H9 (cell line): Measurements from ENCODE around the gene INSYN2B. TPM values are rescaled to one million over a fixed set of nuclear protein-coding genes. Genes with fewer than 3 reads are reported as not detected.

Source experiments
- DNase-seq: peaks from one replicate; pipeline ENCODE4 v3.0.0-alpha.2; 2017
- H2AFZ ChIP-seq: one replicate; pipeline ENCODE4 v1.6.1; 2013; ENCODE audit warnings: mild to moderate bottlenecking, low read length, control low read depth, moderate library complexity
- H2AK5ac ChIP-seq: 2 replicates; pipeline ENCODE4 v1.6.1; 2013; ENCODE audit warnings: low read length, control low read depth, mixed read lengths; ENCODE audit not compliant: insufficient read length
- H2BK120ac ChIP-seq: one replicate; pipeline ENCODE4 v1.6.1; 2013; ENCODE audit warnings: low read depth, mild to moderate bottlenecking, low read length, control low read depth, inconsistent platforms; ENCODE audit not compliant: poor library complexity, severe bottlenecking
- H2BK12ac ChIP-seq: 2 replicates; pipeline ENCODE4 v1.6.1; 2013; ENCODE audit warnings: low read length, control low read depth, mixed read lengths, low read depth; ENCODE audit not compliant: insufficient read length
- H2BK15ac ChIP-seq: 2 replicates; pipeline ENCODE4 v1.6.1; 2013; ENCODE audit warnings: low read depth, low read length, control low read depth
- H2BK20ac ChIP-seq: one replicate; pipeline ENCODE4 v1.6.1; 2013; ENCODE audit warnings: low read depth, mild to moderate bottlenecking, low read length, control low read depth, inconsistent platforms; ENCODE audit not compliant: poor library complexity, severe bottlenecking
- H2BK5ac ChIP-seq: 2 replicates; pipeline ENCODE4 v1.6.1; 2013; ENCODE audit warnings: low read length, control low read depth, mixed read lengths; ENCODE audit not compliant: insufficient read length
- H3K14ac ChIP-seq: 2 replicates; pipeline ENCODE4 v1.6.1; 2013; ENCODE audit warnings: low read length, control low read depth; ENCODE audit not compliant: insufficient read depth
- H3K18ac ChIP-seq: 2 replicates; pipeline ENCODE4 v1.6.1; 2013; ENCODE audit warnings: low read depth, mild to moderate bottlenecking, mixed read lengths, low read length, control low read depth; ENCODE audit not compliant: insufficient read length
- H3K23ac ChIP-seq: 2 replicates; pipeline ENCODE4 v1.6.1; 2013; ENCODE audit warnings: low read length, control low read depth, mixed read lengths, low read depth; ENCODE audit not compliant: insufficient read length
- H3K23me2 ChIP-seq: 2 replicates; pipeline ENCODE4 v1.6.1; 2013; ENCODE audit warnings: low read depth, mild to moderate bottlenecking, mixed read lengths, low read length, control low read depth; ENCODE audit not compliant: insufficient read length, poor library complexity, severe bottlenecking
- H3K27ac ChIP-seq: 2 replicates; pipeline ENCODE4 v1.5.1; 2013; ENCODE audit warnings: low read length, control low read depth, mixed read lengths, low read depth; ENCODE audit not compliant: insufficient read length
- H3K27me3 ChIP-seq: 2 replicates; pipeline ENCODE4 v1.6.1; 2013; ENCODE audit warnings: low read length, control low read depth, inconsistent platforms; ENCODE audit not compliant: insufficient read depth
- H3K4ac ChIP-seq: 2 replicates; pipeline ENCODE4 v1.6.1; 2013; ENCODE audit warnings: low read depth, mild to moderate bottlenecking, control low read depth, inconsistent platforms, low read length, moderate library complexity
- H3K4me1 ChIP-seq: 2 replicates; pipeline ENCODE4 v1.6.1; 2013; ENCODE audit warnings: low read length, control low read depth, inconsistent platforms; ENCODE audit not compliant: insufficient read depth
- H3K4me2 ChIP-seq: 2 replicates; pipeline ENCODE4 v1.6.1; 2013; ENCODE audit warnings: low read length, control low read depth, mixed read lengths; ENCODE audit not compliant: insufficient read length, insufficient read depth
- H3K56ac ChIP-seq: 2 replicates; pipeline ENCODE4 v1.6.1; 2013; ENCODE audit warnings: low read depth, mild to moderate bottlenecking, mixed read lengths, low read length, control low read depth; ENCODE audit not compliant: insufficient read length
- H3K79me1 ChIP-seq: 2 replicates; pipeline ENCODE4 v1.6.1; 2013; ENCODE audit warnings: low read depth, mild to moderate bottlenecking, moderate library complexity, low read length, control low read depth, inconsistent platforms; ENCODE audit not compliant: insufficient read depth, poor library complexity, severe bottlenecking
- H3K79me2 ChIP-seq: 2 replicates; pipeline ENCODE4 v1.6.1; 2013; ENCODE audit warnings: low read length, control low read depth, inconsistent platforms; ENCODE audit not compliant: insufficient read depth
- H3K9ac ChIP-seq: 2 replicates; pipeline ENCODE4 v1.6.1; 2013; ENCODE audit warnings: low read length, control low read depth, mixed read lengths; ENCODE audit not compliant: insufficient read length; ENCODE audit errors: extremely low read depth
- H3K9me3 ChIP-seq: one replicate; pipeline ENCODE4 v1.6.1; 2013; ENCODE audit warnings: low read depth, low read length, inconsistent platforms; ENCODE audit not compliant: control insufficient read depth
- H3T11ph ChIP-seq: one replicate; pipeline ENCODE4 v1.6.1; 2013; ENCODE audit warnings: mild to moderate bottlenecking, low read length, control low read depth, inconsistent platforms
- H4K20me1 ChIP-seq: one replicate; pipeline ENCODE4 v1.6.1; 2013; ENCODE audit not compliant: control insufficient read depth, insufficient read length, insufficient read depth
- H4K5ac ChIP-seq: 2 replicates; pipeline ENCODE4 v1.6.1; 2013; ENCODE audit warnings: low read depth, mild to moderate bottlenecking, mixed read lengths, low read length, control low read depth; ENCODE audit not compliant: insufficient read length
- H4K8ac ChIP-seq: replicated peaks from 2 replicates; pipeline ENCODE4 v1.6.1; 2013; ENCODE audit warnings: low read length, control low read depth, mixed read lengths, low read depth; ENCODE audit not compliant: insufficient read length
- H4K91ac ChIP-seq: 2 replicates; pipeline ENCODE4 v1.6.1; 2013; ENCODE audit warnings: low read depth, mild to moderate bottlenecking, moderate library complexity, mixed read lengths, low read length, control low read depth; ENCODE audit not compliant: insufficient read length
- H3K27ac Mint-ChIP-seq, 3 experiments: 2 replicates in 2 of 3; 3 replicates in 1 of 3; pipeline ENCODE4 v1.8.0; 2020 to 2021; ENCODE audit warnings: mixed read lengths in 3 of 3, mild to moderate bottlenecking in 1 of 3, moderate library complexity in 1 of 3
- H3K27me3 Mint-ChIP-seq: 2 replicates; pipeline ENCODE4 v1.8.0; 2021; ENCODE audit warnings: low read depth, mild to moderate bottlenecking, moderate library complexity, mixed read lengths
- H3K36me3 Mint-ChIP-seq, 3 experiments: 2 replicates in 2 of 3; 3 replicates in 1 of 3; pipeline ENCODE4 v1.8.0; 2020 to 2021; ENCODE audit warnings: low read depth in 3 of 3, mixed read lengths in 3 of 3; ENCODE audit not compliant: insufficient read depth in 1 of 3
- H3K4me1 Mint-ChIP-seq, 2 experiments: 2 replicates each; pipeline ENCODE4 v1.8.0; 2020; ENCODE audit warnings: mixed read lengths in 2 of 2
- H3K4me3 Mint-ChIP-seq, 2 experiments: 2 replicates in 1 of 2; 3 replicates in 1 of 2; pipeline ENCODE4 v1.8.0; 2020 to 2021; ENCODE audit warnings: mild to moderate bottlenecking in 2 of 2, mixed read lengths in 2 of 2, moderate library complexity in 1 of 2
- H3K9me3 Mint-ChIP-seq, 2 experiments: 2 replicates in 1 of 2; 3 replicates in 1 of 2; pipeline ENCODE4 v1.8.0; 2020; ENCODE audit warnings: mild to moderate bottlenecking in 2 of 2, mixed read lengths in 2 of 2, moderate library complexity in 1 of 2
- WGBS: extraction: QIAGEN DNeasy Blood & Tissue Kit; methylation state at CpG from one replicate; pipeline ENCODE4 v1.1.7; 2013; ENCODE audit warnings: missing lambda C conversion rate, low lambda C conversion rate, mixed read lengths; ENCODE audit not compliant: insufficient read length; ENCODE audit errors: extremely low coverage; 5-methylcytosine and 5-hydroxymethylcytosine counted together
- total RNA-seq: library from RNA; stranded (reverse); gene quantifications from 2 replicates; pipeline ENCODE4 v1.2.1, GENCODE V29; 2021
- TF ChIP-seq, protein P1 (sequence below): fragments of 200-600 bp; sonication (generic); conservative IDR thresholded peaks from 3 replicates; pipeline ENCODE4 v1.8.0; 2021; ENCODE audit warnings: antibody characterized with exemption, mild to moderate bottlenecking

Gene INSYN2B
- total RNA-seq, 1 experiment from 2014 or later: not detected

DNA sequence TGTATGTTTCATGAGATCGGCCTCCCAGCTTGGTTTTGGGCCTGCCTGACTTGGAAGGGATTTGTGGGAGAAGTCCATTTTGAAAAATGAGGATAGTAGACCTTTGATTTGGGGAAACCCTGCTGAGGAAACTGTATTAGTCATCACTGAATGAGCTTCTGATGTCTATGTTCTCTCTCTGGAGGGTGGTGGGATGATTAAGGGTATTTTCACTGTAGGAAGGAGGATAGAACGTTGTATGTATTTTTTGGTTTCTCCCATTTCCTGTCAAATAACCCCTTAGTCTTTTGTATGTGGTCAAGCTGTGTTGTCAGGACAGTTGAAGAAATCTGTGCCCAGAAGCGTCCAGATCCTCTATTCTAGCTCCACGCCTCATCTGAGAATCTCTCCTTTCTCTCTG is 151.9 kb downstream of the INSYN2B start:
- no peaks in the 10 kb centered on the region for H3K4me1 ChIP-seq
- Mint-ChIP-seq H3K4me1 (peaks cover 2 to 3% of the 10 kb centered on the region in 2 experiments; a peak in 1 of 4 replicates), H3K27me3 (no peaks in the 10 kb centered on the region; the same call in 1 of the 2 replicates), H3K27ac (no peak overlapping the region), H3K4me3 (no peak overlapping the region), H3K9me3 (peaks cover 0 to 6% of the 10 kb centered on the region in 2 experiments; a peak in 3 of 5 replicates), H3K36me3 (no peaks in the 10 kb centered on the region; a peak in 1 of 7 replicates)
- H2BK20ac ChIP-seq: no peak overlapping the region
- H3K56ac ChIP-seq: no peak overlapping the region
- H3K9ac ChIP-seq: no peak overlapping the region
- H2BK12ac ChIP-seq: no peak overlapping the region
- no peak overlapping the region for H3K4me2 ChIP-seq
- no peak overlapping the region for H4K8ac ChIP-seq
- no peak overlapping the region for H2AFZ ChIP-seq
- TF ChIP-seq, protein P1, sequence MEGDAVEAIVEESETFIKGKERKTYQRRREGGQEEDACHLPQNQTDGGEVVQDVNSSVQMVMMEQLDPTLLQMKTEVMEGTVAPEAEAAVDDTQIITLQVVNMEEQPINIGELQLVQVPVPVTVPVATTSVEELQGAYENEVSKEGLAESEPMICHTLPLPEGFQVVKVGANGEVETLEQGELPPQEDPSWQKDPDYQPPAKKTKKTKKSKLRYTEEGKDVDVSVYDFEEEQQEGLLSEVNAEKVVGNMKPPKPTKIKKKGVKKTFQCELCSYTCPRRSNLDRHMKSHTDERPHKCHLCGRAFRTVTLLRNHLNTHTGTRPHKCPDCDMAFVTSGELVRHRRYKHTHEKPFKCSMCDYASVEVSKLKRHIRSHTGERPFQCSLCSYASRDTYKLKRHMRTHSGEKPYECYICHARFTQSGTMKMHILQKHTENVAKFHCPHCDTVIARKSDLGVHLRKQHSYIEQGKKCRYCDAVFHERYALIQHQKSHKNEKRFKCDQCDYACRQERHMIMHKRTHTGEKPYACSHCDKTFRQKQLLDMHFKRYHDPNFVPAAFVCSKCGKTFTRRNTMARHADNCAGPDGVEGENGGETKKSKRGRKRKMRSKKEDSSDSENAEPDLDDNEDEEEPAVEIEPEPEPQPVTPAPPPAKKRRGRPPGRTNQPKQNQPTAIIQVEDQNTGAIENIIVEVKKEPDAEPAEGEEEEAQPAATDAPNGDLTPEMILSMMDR: no peak
- H3K23ac ChIP-seq: no peak overlapping the region
- no peak overlapping the region for H3K14ac ChIP-seq
- no peak overlapping the region for H3K27ac ChIP-seq
- no peak overlapping the region for H2BK5ac ChIP-seq
- no peak overlapping the region for H4K5ac ChIP-seq
- no peaks in the 10 kb centered on the region for H3K23me2 ChIP-seq
- H3T11ph ChIP-seq: no peak overlapping the region
- H2BK120ac ChIP-seq: no peak overlapping the region
- H2AK5ac ChIP-seq: no peak overlapping the region
- H3K9me3 ChIP-seq: no peaks in the 10 kb centered on the region
- no peaks in the 10 kb centered on the region for H3K27me3 ChIP-seq
- H3K4ac ChIP-seq: no peak overlapping the region
- no peaks in the 10 kb centered on the region for H3K79me2 ChIP-seq
- WGBS: no CpG with 5 or more reads among the region's 4 CpGs
- no peaks in the 10 kb centered on the region for H4K20me1 ChIP-seq
- H3K79me1 ChIP-seq: no peaks in the 10 kb centered on the region
- no peak for DNase-seq
- no peak overlapping the region for H2BK15ac ChIP-seq
- no peak overlapping the region for H3K18ac ChIP-seq
- no peak overlapping the region for H4K91ac ChIP-seq
